BE2C (cell line): ENCODE results near the gene TNFAIP8L1.
"Not testable (repeated sequence)": the region's sequence is repeated elsewhere in the genome, so short reads cannot be mapped to it uniquely, and the experiment has no call there.

Source experiments
- DNase-seq: peaks from one replicate; pipeline ENCODE4 v3.0.0-alpha.2; 2020
- H3K27me3 ChIP-seq: fragments of 250-450 bp; sonication (Bioruptor Pico); 2 replicates; pipeline ENCODE4 v1.5.1; 2020; ENCODE audit warnings: mild to moderate bottlenecking
- H3K36me3 ChIP-seq: fragments of 250-450 bp; sonication (Bioruptor Pico); 2 replicates; pipeline ENCODE4 v1.5.1; 2020; ENCODE audit warnings: mild to moderate bottlenecking
- H3K4me1 ChIP-seq: fragments of 250-450 bp; sonication (Bioruptor Pico); 2 replicates; pipeline ENCODE4 v1.5.1; 2020
- H3K4me3 ChIP-seq: 2 replicates; pipeline ENCODE4 v1.5.1; 2011; ENCODE audit warnings: low read depth, low read length
- H3K9me3 ChIP-seq: fragments of 250-450 bp; sonication (Bioruptor Pico); 2 replicates; pipeline ENCODE4 v1.5.1; 2020
- TF ChIP-seq, protein P1 (sequence below): IDR thresholded peaks from 2 replicates; pipeline ENCODE4 v1.5.1; 2012; ENCODE audit warnings: mild to moderate bottlenecking, low read depth, low read length

The TNFAIP8L1 gene

GRCh38 chr19:4673726-4674125 is 34.4 kb downstream of the TNFAIP8L1 start:
- no peaks in the 10 kb centered on the region for H3K27me3 ChIP-seq
- peaks cover 8% of the 10 kb centered on the region for H3K4me1 ChIP-seq
- TF ChIP-seq, protein P1, sequence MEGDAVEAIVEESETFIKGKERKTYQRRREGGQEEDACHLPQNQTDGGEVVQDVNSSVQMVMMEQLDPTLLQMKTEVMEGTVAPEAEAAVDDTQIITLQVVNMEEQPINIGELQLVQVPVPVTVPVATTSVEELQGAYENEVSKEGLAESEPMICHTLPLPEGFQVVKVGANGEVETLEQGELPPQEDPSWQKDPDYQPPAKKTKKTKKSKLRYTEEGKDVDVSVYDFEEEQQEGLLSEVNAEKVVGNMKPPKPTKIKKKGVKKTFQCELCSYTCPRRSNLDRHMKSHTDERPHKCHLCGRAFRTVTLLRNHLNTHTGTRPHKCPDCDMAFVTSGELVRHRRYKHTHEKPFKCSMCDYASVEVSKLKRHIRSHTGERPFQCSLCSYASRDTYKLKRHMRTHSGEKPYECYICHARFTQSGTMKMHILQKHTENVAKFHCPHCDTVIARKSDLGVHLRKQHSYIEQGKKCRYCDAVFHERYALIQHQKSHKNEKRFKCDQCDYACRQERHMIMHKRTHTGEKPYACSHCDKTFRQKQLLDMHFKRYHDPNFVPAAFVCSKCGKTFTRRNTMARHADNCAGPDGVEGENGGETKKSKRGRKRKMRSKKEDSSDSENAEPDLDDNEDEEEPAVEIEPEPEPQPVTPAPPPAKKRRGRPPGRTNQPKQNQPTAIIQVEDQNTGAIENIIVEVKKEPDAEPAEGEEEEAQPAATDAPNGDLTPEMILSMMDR: no peak
- no peak overlapping the region for H3K4me3 ChIP-seq
- H3K36me3 ChIP-seq: peaks cover 13% of the 10 kb centered on the region; the same call in 1 of the 2 replicates
- no peak for DNase-seq
- no peaks in the 10 kb centered on the region for H3K9me3 ChIP-seq

DNA sequence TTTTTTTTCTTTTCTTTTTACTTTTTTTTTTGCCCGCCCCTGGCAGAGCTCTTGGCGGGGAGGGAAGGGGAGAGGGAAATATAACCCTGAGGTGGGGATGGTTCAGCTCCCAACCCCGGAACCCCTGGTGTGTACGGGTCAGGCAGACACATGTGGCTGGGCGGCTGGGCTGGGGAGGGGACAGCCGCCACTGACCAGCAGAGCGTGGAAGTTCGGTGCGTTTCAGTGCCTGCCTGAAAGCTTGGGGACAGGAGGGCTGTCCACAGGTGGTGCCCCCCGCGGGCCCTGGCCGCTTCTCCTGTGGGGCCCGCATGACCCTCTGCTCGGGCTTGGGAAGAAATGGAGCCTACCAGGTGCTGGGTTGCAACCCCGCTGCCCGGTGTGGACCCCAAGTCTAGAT is 36.0 kb downstream of the TNFAIP8L1 start:
- Histone ChIP-seq H3K36me3 (peaks cover 16% of the 10 kb centered on the region; the same call in 1 of the 2 replicates), H3K4me3 (no peak overlapping the region), H3K4me1 (peaks cover 8% of the 10 kb centered on the region), H3K27me3 (no peaks in the 10 kb centered on the region), H3K9me3 (no peaks in the 10 kb centered on the region)
- TF ChIP-seq, protein P1: no peak
- no peak for DNase-seq

- peaks cover 18% of the 10 kb centered on the region; the same call in 1 of the 2 replicates for H3K36me3 ChIP-seq
- DNase-seq: peak; percentile 60
- no peaks in the 10 kb centered on the region for H3K9me3 ChIP-seq
- H3K27me3 ChIP-seq: no peaks in the 10 kb centered on the region
- TF ChIP-seq, protein P1: peak; percentile 56
- no peak overlapping the region for H3K4me3 ChIP-seq
- H3K4me1 ChIP-seq: no peaks in the 10 kb centered on the region
These were observed 37.8 kb downstream of the TNFAIP8L1 start for GRCh38 chr19:4676955-4677731.

GRCh38 chr19:4678881-4679790 is 39.8 kb downstream of the TNFAIP8L1 start:
- TF ChIP-seq, protein P1: no peak
- Histone ChIP-seq H3K27me3 (no peaks in the 10 kb centered on the region), H3K4me3 (no peak overlapping the region), H3K4me1 (no peaks in the 10 kb centered on the region), H3K36me3 (peaks cover 25% of the 10 kb centered on the region), H3K9me3 (no peaks in the 10 kb centered on the region)
- DNase-seq: peak; percentile 68

DNA sequence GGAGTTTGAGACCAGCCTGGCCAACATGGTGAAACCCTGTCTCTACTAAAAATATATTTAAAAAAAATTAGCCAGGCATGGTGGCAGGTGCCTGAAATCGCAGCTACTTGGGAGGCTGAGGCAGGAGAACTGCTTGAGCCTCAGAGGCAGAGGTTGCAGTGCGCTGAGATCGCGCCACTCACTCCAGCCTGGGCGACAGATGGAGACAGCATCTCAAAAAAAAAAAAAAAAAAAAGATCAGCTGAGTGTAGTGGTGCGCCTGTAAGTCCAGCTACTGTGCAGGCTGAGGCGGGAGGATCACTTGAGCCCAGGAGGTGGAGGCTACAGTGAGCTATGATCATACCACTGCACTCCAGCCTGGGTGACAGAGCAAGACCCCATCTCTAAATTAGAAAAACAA is 40.7 kb downstream of the TNFAIP8L1 start:
- not testable (repeated sequence) for H3K4me1 ChIP-seq, H3K9me3 ChIP-seq, H3K4me3 ChIP-seq, DNase-seq, H3K27me3 ChIP-seq
- H3K36me3 ChIP-seq: peaks cover 25% of the 10 kb centered on the region

GRCh38 chr19:4682417-4683200 is 43.3 kb downstream of the TNFAIP8L1 start:
- Histone ChIP-seq H3K4me3 (no peak overlapping the region), H3K4me1 (no peaks in the 10 kb centered on the region), H3K27me3 (no peaks in the 10 kb centered on the region), H3K9me3 (no peaks in the 10 kb centered on the region), H3K36me3 (peaks cover 22% of the 10 kb centered on the region)
- TF ChIP-seq, protein P1: no peak
- no peak for DNase-seq
